OCI-LY1 (cell line): ENCODE data around the gene SUPT20HL2.

ENCODE experiments used
- H2AFZ ChIP-seq: fragments of 200-600 bp; sonication (generic), shearing (Covaris generic); 2 replicates; pipeline ENCODE4 v1.6.0; 2014; ENCODE audit warnings: antibody characterized with exemption, mild to moderate bottlenecking, low read length
- H3F3A ChIP-seq: fragments of 200-600 bp; sonication (generic), shearing (Covaris generic); 2 replicates; pipeline ENCODE4 v1.6.0; 2014; ENCODE audit warnings: mild to moderate bottlenecking, antibody characterized with exemption, low read length, moderate library complexity; ENCODE audit not compliant: insufficient read depth
- H3K27ac ChIP-seq: fragments of 200-600 bp; sonication (generic); 2 replicates; pipeline ENCODE4 v1.5.1; 2014; ENCODE audit warnings: low read length, mixed run types, mild to moderate bottlenecking, low read depth; ENCODE audit not compliant: poor library complexity, severe bottlenecking
- H3K27me3 ChIP-seq: fragments of 200-600 bp; sonication (generic); 2 replicates; pipeline ENCODE4 v1.6.0; 2014; ENCODE audit warnings: antibody characterized with exemption, mild to moderate bottlenecking, low read length, moderate library complexity; ENCODE audit not compliant: insufficient read depth
- H3K36me3 ChIP-seq: fragments of 200-600 bp; sonication (generic); 2 replicates; pipeline ENCODE4 v1.6.1; 2014; ENCODE audit warnings: mild to moderate bottlenecking, antibody characterized with exemption, low read length, moderate library complexity, mixed read lengths; ENCODE audit not compliant: insufficient read depth
- H3K4me1 ChIP-seq: fragments of 200-600 bp; sonication (generic); 2 replicates; pipeline ENCODE4 v1.5.1; 2014; ENCODE audit warnings: mild to moderate bottlenecking, low read length, moderate library complexity; ENCODE audit not compliant: insufficient read depth, severe bottlenecking
- H3K4me2 ChIP-seq: fragments of 200-600 bp; sonication (generic), shearing (Covaris generic); 2 replicates; pipeline ENCODE4 v1.6.1; 2014; ENCODE audit warnings: low read length
- H3K4me3 ChIP-seq: fragments of 200-600 bp; sonication (generic); 2 replicates; pipeline ENCODE4 v1.5.1; 2014; ENCODE audit warnings: low read length, low read depth, mild to moderate bottlenecking, mixed read lengths; ENCODE audit not compliant: poor library complexity, severe bottlenecking
- H3K79me2 ChIP-seq: fragments of 200-600 bp; shearing (Covaris generic); 2 replicates; pipeline ENCODE4 v1.6.1; 2016; ENCODE audit warnings: mixed run types, low read length, mixed read lengths; ENCODE audit not compliant: insufficient read depth
- H3K9ac ChIP-seq: fragments of 200-600 bp; sonication (generic), shearing (Covaris generic); 2 replicates; pipeline ENCODE4 v1.6.1; 2014; ENCODE audit warnings: mild to moderate bottlenecking, low read length, mixed read lengths
- H3K9me2 ChIP-seq: fragments of 200-600 bp; sonication (generic), shearing (Covaris generic); 2 replicates; pipeline ENCODE4 v1.6.1; 2014; ENCODE audit warnings: low read depth, mild to moderate bottlenecking, low read length, mixed read lengths
- H3K9me3 ChIP-seq: fragments of 200-600 bp; shearing (Covaris generic); 2 replicates; pipeline ENCODE4 v1.6.1; 2014; ENCODE audit warnings: low read length, mixed read lengths
- H4K20me1 ChIP-seq: fragments of 200-600 bp; sonication (generic), shearing (Covaris generic); 2 replicates; pipeline ENCODE4 v1.6.0; 2016; ENCODE audit warnings: mild to moderate bottlenecking, low read length; ENCODE audit not compliant: insufficient read depth
- EZH2 ChIP-seq: fragments of 200-600 bp; sonication (generic), shearing (Covaris generic); IDR thresholded peaks from 2 replicates; pipeline ENCODE4 v1.8.0; 2017; ENCODE audit warnings: borderline replicate concordance, mixed run types, mild to moderate bottlenecking, antibody characterized with exemption, low read length, moderate library complexity, mixed read lengths
- TF ChIP-seq, protein P1 (sequence below): fragments of 200-600 bp; sonication (generic), shearing (Covaris generic); IDR thresholded peaks from 2 replicates; pipeline ENCODE4 v1.5.1; 2017; ENCODE audit warnings: mild to moderate bottlenecking, antibody characterized with exemption, low read length, moderate library complexity, mixed read lengths

Gene SUPT20HL2

DNA sequence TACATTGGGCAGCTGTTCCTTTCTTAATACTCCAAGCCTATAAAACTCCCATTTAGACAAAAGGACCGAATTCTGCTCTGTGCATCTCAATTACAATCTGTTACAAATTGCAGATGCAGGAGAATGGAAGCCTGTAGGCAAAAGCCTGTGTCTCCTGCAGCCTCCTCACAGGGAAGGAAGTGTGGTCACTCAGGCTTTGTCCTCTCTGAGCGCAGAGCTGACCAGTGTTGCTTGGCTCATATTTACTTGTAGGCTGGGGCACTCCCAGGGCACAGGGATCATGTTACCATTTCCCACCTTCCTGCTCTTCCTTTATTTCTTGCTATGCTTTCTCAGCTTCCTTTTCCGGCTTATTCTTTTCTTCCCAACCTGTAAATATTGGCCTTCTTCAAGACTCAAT, 15.7 kb downstream of the SUPT20HL2 start:
- Histone ChIP-seq H3K9me2 (no peaks in the 10 kb centered on the region), H3K4me3 (no peak overlapping the region), H3F3A (no peaks in the 10 kb centered on the region), H3K9me3 (no peaks in the 10 kb centered on the region), H3K4me1 (no peaks in the 10 kb centered on the region), H3K9ac (no peak overlapping the region), H3K36me3 (no peaks in the 10 kb centered on the region), H2AFZ (no peak overlapping the region), H3K27me3 (no peaks in the 10 kb centered on the region), H4K20me1 (no peaks in the 10 kb centered on the region), H3K79me2 (no peaks in the 10 kb centered on the region), H3K4me2 (no peak overlapping the region), H3K27ac (no peak overlapping the region)
- TF ChIP-seq, protein P1, sequence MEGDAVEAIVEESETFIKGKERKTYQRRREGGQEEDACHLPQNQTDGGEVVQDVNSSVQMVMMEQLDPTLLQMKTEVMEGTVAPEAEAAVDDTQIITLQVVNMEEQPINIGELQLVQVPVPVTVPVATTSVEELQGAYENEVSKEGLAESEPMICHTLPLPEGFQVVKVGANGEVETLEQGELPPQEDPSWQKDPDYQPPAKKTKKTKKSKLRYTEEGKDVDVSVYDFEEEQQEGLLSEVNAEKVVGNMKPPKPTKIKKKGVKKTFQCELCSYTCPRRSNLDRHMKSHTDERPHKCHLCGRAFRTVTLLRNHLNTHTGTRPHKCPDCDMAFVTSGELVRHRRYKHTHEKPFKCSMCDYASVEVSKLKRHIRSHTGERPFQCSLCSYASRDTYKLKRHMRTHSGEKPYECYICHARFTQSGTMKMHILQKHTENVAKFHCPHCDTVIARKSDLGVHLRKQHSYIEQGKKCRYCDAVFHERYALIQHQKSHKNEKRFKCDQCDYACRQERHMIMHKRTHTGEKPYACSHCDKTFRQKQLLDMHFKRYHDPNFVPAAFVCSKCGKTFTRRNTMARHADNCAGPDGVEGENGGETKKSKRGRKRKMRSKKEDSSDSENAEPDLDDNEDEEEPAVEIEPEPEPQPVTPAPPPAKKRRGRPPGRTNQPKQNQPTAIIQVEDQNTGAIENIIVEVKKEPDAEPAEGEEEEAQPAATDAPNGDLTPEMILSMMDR: no peak
- no peak for TF ChIP-seq EZH2

DNA sequence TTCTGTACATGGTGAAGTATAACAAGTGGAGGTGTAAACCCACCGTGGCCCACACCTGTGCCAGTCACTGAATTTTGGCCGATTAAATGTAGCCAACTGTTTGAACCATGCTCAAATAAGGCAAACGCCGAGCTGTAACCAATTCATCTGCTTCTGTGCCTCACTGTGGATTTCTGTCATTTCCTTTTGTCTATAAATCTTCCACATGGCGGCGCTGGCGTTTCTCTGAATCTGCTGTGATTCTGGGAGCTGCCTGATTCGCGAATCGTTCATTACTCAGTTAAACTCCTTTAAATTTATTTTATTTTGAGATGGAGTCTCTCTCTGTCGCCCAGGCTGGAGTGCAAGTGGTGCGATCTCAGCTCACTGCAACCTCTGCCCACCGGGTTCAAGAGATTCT, 19.2 kb downstream of the SUPT20HL2 start:
- Histone ChIP-seq H3K4me2 (no peak overlapping the region), H3K36me3 (no peaks in the 10 kb centered on the region), H3K9ac (no peak overlapping the region), H2AFZ (no peak overlapping the region), H4K20me1 (no peaks in the 10 kb centered on the region), H3K79me2 (no peaks in the 10 kb centered on the region), H3K9me2 (no peaks in the 10 kb centered on the region), H3K9me3 (no peaks in the 10 kb centered on the region), H3K4me3 (no peak overlapping the region), H3K27ac (no peak overlapping the region), H3K4me1 (no peaks in the 10 kb centered on the region), H3F3A (no peaks in the 10 kb centered on the region), H3K27me3 (no peaks in the 10 kb centered on the region)
- TF ChIP-seq EZH2: no peak
- TF ChIP-seq, protein P1: peak; percentile 21; the same call in 1 of the 2 replicates

DNA sequence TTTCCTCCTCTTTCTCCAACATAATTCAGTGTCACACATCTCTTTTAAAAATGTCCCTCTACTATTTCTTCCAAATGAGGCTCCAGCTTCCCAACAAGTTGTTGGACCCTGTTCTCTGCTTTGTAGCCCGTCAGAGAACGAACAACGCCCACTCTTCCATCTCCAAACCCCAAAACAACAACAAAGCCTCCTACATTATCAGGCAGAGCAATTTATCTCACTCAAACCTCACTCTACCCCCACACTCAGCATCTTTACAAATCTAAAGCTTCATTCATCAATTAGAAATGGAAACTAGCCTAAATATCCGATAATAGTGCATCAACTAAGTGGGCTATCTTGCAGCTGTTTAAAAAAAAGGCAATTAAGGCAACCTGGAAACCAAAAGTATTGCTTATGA, 20.5 kb downstream of the SUPT20HL2 start:
- H3F3A ChIP-seq: no peaks in the 10 kb centered on the region
- no peak overlapping the region for H3K4me2 ChIP-seq
- H3K27me3 ChIP-seq: no peaks in the 10 kb centered on the region
- H4K20me1 ChIP-seq: no peaks in the 10 kb centered on the region
- H3K9me2 ChIP-seq: no peaks in the 10 kb centered on the region
- H3K27ac ChIP-seq: no peak overlapping the region
- H3K36me3 ChIP-seq: no peaks in the 10 kb centered on the region
- no peaks in the 10 kb centered on the region for H3K9me3 ChIP-seq
- no peak for TF ChIP-seq EZH2
- TF ChIP-seq, protein P1: no peak
- no peak overlapping the region for H2AFZ ChIP-seq
- no peak overlapping the region for H3K4me3 ChIP-seq
- no peaks in the 10 kb centered on the region for H3K4me1 ChIP-seq
- no peak overlapping the region for H3K9ac ChIP-seq
- H3K79me2 ChIP-seq: no peaks in the 10 kb centered on the region
